ENCODE data around the gene AMER2.
A peak's percentile ranks its signal among the peaks of the same experiment; 100 is the strongest.

AMER2 gene

GRCh38 chr13:25148402-25148771, 23.7 kb downstream of the AMER2 start:
- DNase-seq: no peak

- no peak for DNase-seq
Measured at GRCh38 chr13:25147638-25148401, 24.3 kb downstream of the AMER2 start.

- DNase-seq: no peak
Measured at GRCh38 chr13:25143706-25144105, 28.4 kb downstream of the AMER2 start.

GRCh38 chr13:25141042-25141441, 31.0 kb downstream of the AMER2 start:
- no peak for DNase-seq

GRCh38 chr13:25137788-25138115, 34.3 kb downstream of the AMER2 start:
- no peak for DNase-seq

- DNase-seq: no peak
Measured at GRCh38 chr13:25136880-25137787, 35.0 kb downstream of the AMER2 start.

- no peak for DNase-seq
Measured at GRCh38 chr13:25135896-25136295, 36.2 kb downstream of the AMER2 start.

- DNase-seq: no peak
Measured at GRCh38 chr13:25132751-25133390, 39.2 kb downstream of the AMER2 start.

- DNase-seq: no peak
Measured at GRCh38 chr13:25131881-25132420, 40.1 kb downstream of the AMER2 start.

- DNase-seq: no peak
Measured at GRCh38 chr13:25130944-25131343, 41.1 kb downstream of the AMER2 start.

GRCh38 chr13:25118378-25118905, 53.6 kb downstream of the AMER2 start:
- no peak for DNase-seq

- DNase-seq: no peak
Measured at GRCh38 chr13:25117312-25117711, 54.8 kb downstream of the AMER2 start.

- no peak for DNase-seq
Measured at GRCh38 chr13:25116044-25116443, 56.0 kb downstream of the AMER2 start.

GRCh38 chr13:25114220-25114619, 57.9 kb downstream of the AMER2 start:
- DNase-seq: peak; percentile 67

GRCh38 chr13:25112695-25113255, 59.3 kb downstream of the AMER2 start:
- no peak for DNase-seq

Measured in NCI-H1092 treated with DMSO at 0.1 percent for 48 hours (cell line).